AG09309 (cell line): ENCODE data around the gene C2CD3.
"Not testable (repeated sequence)": the region's sequence is repeated elsewhere in the genome, so short reads cannot be mapped to it uniquely, and the experiment has no call there.

ENCODE experiments used
- DNase-seq: peaks from one replicate; pipeline ENCODE4 v3.0.0-alpha.2; 2010; ENCODE audit warnings: low read depth
- H3K4me3 ChIP-seq: 2 replicates; pipeline ENCODE4 v1.5.1; 2011; ENCODE audit warnings: mild to moderate bottlenecking, low read depth, low read length, moderate library complexity; ENCODE audit not compliant: control insufficient read depth
- CTCF ChIP-seq: IDR thresholded peaks from 2 replicates; pipeline ENCODE4 v1.5.1; 2011; ENCODE audit warnings: mild to moderate bottlenecking, low read depth, low read length, inconsistent platforms; ENCODE audit not compliant: insufficient read depth, control insufficient read depth; ENCODE audit errors: missing control alignments

The C2CD3 gene

GRCh38 chr11:74090701-74091100 lies 80.1 kb downstream of the C2CD3 start:
- DNase-seq: no peak
- no peak overlapping the region for H3K4me3 ChIP-seq
- TF ChIP-seq CTCF: peak; percentile 33

- DNase-seq: no peak
- TF ChIP-seq CTCF: no peak
These were observed 84.4 kb downstream of the C2CD3 start for GRCh38 chr11:74086242-74086884.

GRCh38 chr11:74085542-74085892 lies 85.3 kb downstream of the C2CD3 start:
- DNase-seq: no peak
- no peak overlapping the region for H3K4me3 ChIP-seq
- no peak for TF ChIP-seq CTCF

More at GRCh38 chr11:74086242-74086884, 84.4 kb downstream of the C2CD3 start:
- no peak overlapping the region for H3K4me3 ChIP-seq

GRCh38 chr11:74084796-74085541 lies 85.8 kb downstream of the C2CD3 start:
- DNase-seq: no peak
- no peak for TF ChIP-seq CTCF
- H3K4me3 ChIP-seq: no peak overlapping the region

- not testable (repeated sequence) for H3K4me3 ChIP-seq, DNase-seq
These were observed 86.9 kb downstream of the C2CD3 start for GRCh38 chr11:74083927-74084326.

- DNase-seq: no peak
- no peak overlapping the region for H3K4me3 ChIP-seq
- TF ChIP-seq CTCF: no peak
These were observed 89.4 kb downstream of the C2CD3 start for GRCh38 chr11:74081428-74081827.

GRCh38 chr11:74077193-74077592 lies 93.6 kb downstream of the C2CD3 start:
- DNase-seq: no peak
- no peak for TF ChIP-seq CTCF
- H3K4me3 ChIP-seq: no peak overlapping the region
